Measurements from ENCODE around the gene TPSG1.
"Not testable (repeated sequence)": the region's sequence is repeated elsewhere in the genome, so short reads cannot be mapped to it uniquely, and the experiment has no call there.

The TPSG1 gene

DNA sequence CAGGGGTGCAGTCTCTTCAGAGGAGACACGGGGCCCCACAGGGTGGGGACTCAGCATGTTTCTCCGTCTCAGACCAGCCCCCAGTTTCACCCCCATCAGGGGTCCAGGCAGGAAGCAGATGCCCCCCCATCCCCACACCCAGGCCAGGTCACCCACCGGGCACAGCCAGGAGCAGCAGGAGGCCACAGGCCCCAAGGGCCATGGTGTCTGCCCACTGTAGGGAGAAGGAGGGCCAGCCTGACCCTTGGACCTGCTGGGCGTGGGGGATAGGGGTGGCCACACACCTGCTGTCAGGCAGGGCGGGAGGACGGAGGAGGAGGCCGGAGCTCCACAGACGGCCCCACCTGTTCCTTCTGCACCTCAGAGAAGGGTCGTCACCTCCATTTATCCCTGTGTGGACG, at the start of gene TPSG1:
TSS of gene TPSG1 (minus strand) at position 218 of the 401 bp plus-strand sequence. CDS start at position 202, 16 bp downstream.
- DNase-seq: no peak

DNA sequence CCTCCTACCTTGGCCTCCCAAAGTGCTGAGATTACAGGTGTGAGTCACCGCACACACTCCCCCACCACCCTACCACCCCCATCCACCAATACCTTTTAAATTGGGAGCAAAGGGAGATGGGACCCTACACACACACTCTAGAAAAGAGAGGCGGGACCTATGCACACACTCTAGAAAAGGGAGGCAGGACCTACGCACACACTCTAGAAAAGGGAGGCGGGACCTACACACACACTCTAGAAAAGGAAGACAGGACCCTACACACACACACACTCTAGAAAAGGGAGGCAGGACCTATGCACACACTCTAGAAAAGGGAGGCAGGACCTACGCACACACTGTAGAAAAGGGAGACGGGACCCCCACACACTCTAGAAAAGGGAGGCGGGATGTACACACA, 49.7 kb upstream of the TPSG1 start:
- no peak for DNase-seq

DNA sequence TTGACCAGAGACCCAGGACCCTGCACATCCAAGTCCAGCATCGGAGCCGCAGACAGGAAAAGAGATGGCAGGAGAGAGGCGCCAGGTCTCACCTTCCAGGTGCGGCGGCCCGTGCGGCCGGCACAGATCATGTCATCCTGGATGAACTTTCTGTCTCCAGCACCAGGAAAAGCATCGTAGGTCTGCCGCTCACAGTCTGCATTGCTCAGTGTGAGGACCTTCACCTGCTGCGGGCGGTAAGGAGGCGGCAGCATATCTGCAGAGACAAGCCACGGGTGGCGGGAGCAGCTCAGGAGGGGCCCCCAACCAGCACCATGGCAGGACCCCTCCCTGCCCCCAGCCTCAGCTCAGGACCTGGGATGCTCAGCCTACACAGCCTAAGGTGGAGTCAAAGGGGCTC, 48.7 kb upstream of the TPSG1 start:
- DNase-seq: no peak

DNA sequence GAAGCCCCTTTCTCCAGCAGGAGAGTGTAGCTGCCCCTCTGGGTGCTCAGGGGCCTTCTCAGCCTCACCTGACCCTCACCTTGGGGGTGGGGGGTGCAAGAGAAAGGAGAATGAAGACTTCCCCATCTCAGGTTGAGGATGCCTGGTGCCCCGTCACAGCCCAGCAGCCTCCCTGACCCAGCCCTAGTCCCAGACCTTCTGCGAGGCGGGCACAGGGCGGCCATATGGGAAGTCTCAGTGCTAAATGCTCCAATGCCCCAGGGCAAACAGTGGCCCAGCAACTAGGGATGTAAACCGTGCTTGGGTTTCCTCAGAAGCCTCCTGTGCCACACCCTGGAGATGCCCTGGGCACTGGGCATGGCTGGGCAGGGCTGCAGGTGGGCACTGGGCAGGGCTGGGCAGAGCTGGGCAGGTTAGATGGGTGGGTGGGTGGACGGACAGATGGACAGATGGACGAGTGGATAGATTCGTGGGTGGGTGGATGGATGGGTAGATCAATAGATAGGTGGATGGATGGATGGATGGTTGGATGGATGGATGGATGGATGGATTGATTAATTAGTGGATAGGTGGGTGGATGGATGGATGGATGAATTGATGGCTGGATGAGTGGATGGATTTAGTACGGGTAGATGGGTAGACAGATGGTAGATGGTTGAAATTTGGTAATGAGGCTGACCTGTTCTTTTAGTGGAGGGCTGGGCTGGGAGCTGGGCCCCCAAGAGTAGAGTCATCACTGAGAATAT, 47.6 kb upstream of the TPSG1 start:
- no peak for DNase-seq

GRCh38 chr16:1271724-1272413, 46.8 kb upstream of the TPSG1 start:
- not testable (repeated sequence) for DNase-seq

GRCh38 chr16:1271380-1271723, 46.3 kb upstream of the TPSG1 start:
- DNase-seq: no peak

- not testable (repeated sequence) for DNase-seq
Observed at GRCh38 chr16:1269418-1269817, 44.4 kb upstream of the TPSG1 start.

DNA sequence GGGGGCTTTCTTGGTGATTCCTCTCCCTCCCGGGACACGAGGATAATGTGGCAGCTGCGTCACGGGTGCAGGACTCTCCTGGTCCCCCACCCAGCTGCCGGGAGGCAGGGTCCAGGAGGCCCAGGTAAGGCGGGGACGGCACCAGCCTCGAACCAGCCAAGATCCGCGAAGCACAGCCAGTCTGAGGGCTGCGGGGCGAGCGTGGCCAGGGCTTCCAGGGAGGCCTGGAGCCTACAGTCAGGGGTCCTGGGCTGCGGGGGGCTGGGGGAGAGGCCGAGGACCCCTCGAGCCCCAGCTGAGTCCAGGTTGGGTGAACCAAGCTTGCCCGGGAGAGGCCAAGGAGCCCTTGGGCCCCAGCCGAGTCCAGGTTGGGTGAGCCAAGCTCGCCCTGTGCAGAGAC, 40.8 kb upstream of the TPSG1 start:
- DNase-seq: no peak

DNA sequence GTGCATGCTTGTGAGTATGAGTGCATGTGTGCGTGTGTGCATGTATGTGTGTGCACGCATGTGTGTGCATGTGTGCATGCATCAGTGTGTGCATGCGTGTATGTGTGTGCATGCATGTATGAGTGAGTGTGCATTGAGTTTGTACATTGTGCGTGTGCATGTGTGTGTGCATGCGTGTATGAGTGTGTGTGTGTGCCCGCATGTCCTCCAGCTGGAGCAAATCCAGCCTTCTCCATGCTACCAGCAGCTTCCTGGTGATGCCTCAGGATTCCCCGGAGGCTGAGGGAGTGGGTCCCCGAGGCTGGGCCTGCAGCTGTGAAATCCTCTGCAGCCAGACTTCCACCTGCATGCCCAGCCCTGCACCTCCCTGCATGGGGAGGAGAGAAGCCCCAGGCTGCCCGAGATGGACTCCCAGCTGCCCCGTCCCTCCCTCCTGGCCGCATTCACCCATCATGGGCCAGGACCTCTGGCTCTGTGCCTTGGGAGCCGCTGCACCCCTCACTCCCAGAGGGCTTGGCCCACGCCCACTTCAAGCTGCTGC, 40.1 kb upstream of the TPSG1 start:
- DNase-seq: no peak

DNA sequence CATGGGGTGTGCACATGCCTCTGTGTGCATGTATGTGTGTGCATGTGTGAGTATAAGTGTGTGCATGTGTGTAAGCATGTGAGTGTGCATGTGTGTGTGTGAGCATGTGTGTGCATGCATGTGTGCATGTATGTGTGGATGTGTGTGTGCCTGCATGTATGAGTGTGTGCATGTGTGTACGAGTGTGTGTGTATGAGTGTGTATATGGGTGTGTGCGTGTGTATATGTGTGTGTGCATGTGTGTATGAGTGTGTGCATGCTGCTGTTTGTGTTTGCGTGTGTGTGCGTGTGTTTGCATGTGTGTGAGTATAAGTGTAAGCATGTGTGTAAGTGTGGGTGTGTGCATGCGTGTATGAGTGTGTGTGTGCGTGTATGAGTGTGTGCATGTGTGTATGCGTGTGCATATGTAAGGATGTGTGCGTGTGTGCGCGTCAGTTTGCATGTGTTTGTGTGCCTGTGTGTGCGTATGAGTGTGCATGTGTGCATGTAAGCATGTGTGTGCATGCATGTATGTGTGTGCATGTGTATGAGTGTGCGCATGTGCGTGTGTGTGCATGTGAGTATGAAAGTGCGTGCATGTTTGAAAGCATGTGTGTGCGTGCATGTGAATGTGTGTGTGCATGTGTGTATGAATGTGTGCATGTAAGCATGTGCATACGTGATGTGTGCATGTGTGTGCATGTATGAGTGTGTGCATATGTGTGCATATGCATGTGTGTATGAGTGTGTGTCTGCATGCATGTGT, 39.4 kb upstream of the TPSG1 start:
- DNase-seq: no peak

DNA sequence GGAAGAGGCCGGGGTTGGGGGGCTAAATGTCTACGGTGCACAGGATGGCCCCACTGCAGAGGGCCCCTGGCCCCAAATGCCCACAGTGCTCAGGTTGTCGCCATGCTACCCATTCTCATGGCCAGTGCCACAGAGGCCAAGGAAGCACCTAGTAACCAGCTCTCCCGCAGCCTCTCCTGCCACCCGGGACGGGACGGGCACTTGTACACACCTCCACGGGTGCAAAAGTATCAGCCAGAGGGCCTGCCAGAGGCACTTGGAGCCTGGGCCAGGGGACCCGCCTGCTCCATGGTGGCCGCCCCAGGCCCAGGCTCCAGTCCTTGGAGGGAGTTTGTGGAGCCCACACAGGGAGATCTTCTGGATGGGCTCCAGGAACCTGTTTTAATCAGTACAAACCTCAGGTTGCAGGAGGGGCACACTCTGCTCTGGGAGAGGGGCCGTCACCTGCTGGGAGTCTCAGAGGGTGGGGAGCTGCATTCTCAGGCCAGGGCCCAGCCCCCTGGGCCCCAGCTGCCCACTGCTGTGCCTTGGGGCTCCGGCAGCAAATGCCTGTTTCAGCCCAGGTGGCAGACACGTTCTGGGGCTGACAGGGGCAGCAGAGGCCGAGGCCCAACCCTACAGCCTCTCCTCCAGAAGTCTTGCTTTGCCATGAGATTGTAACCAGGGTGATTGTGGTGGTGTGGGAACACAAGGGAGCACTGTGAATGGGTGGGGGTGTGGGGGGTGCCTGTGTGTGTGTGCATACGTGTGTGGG, 38.7 kb upstream of the TPSG1 start:
- no peak for DNase-seq

DNA sequence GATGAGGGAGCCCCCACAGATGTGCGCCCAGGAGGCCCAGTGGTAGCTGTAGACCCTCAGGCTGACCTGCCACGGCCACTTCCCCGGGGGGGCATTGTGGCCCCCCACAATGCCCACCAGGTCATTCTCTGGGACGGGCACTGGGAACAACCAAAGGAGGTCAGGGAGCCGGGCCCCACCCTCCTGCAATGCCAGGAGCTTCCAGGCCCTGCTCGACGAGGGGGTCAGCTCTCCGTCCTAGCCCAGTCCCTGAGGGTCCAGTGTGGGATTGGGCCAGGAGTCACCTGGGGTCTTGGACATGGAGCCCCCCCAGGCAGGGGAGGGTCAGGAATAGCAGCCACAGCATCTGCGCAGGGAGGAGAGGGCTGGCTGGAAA, 37.8 kb upstream of the TPSG1 start:
- DNase-seq: no peak

- no peak for DNase-seq
Observed at GRCh38 chr16:1262210-1262845, 37.3 kb upstream of the TPSG1 start.

- peak; percentile 26 to 58 for DNase-seq
Observed at GRCh38 chr16:1261131-1261892, 36.2 kb upstream of the TPSG1 start.

DNA sequence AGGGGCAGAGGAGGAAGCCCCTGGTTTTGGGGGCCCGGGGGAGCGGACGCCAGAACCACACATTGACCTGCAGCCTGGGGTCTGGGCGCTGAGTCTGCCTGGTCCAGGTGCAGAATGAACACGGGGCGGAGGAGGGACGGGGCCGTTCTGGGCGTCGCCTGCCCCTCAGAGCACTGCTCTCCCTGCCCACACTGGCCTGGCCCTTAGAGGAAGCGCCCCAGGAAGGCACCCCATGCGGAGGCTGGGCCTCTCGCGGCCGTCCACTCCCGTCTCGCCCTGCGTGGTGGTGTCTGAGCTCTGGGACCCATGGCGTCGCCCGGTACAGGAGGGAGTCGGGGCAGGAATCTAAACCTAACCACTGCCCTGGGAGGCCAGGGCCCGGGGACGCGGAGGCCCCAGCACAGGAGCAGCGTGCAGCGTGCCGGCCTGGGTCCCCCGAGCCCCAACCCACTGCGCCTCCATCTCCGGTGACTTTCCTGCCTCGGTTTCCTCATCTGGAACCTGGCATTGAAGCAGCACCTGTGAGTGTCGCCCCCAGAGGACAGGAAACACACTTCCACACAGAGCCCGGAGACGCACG, 35.1 kb upstream of the TPSG1 start:
- no peak for DNase-seq

GRCh38 chr16:1259760-1260068, 34.6 kb upstream of the TPSG1 start:
- DNase-seq: no peak

DNA sequence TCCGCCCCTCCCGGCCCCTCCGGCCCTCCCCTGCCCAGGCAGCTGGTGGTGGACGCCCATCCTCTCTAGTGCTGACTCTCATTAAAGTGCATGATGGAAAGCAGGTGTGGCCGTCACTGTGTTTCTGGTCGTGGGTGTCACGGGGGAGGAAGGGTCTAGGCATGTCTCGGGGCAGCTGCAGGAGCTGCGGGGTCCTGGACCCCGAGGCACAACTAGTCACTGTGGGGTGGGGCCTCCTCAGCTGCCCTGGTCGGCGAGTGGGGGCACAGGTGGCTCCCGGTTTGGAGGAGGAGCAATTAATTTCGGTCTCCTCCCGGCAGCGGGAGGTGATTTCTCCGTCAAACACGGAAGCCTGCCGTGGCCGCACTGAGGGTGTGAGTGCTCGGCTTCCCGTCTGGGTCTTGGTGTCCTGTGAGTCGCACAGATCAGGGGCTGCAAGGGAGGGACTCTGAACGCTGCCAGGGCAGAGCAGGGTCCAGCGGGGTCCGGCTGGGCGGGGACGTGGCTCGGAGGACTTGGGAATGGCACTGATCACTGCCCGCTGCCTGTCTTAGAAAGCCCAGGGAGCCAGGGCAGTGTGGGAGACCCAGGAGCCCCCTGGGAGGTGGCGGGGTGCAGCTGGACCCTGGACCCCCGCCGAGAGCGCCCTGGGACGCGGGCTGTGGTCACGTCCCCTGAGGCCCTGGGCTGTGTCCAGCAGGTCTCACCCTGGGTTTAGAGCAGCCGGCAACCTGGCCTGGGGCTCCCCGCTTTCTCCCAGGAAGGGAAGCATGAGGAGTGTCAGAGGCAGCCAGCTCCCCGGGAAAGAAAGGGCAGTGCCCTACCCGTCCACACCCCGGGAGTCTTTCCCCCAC, 34.1 kb upstream of the TPSG1 start:
- DNase-seq: no peak

GRCh38 chr16:1258225-1258600, 33.1 kb upstream of the TPSG1 start:
- DNase-seq: no peak

GRCh38 chr16:1257561-1258224, 32.6 kb upstream of the TPSG1 start:
- DNase-seq: no peak

GRCh38 chr16:1256874-1257322, 31.8 kb upstream of the TPSG1 start:
- DNase-seq: no peak
